H9 (cell line): Measurements from ENCODE around the gene TNIP3. TPM values are rescaled to one million over a fixed set of nuclear protein-coding genes. Genes with fewer than 3 reads are reported as not detected.

Experiments used
- DNase-seq: peaks from one replicate; pipeline ENCODE4 v3.0.0-alpha.2; 2017
- H2AFZ ChIP-seq: one replicate; pipeline ENCODE4 v1.6.1; 2013; ENCODE audit warnings: mild to moderate bottlenecking, low read length, control low read depth, moderate library complexity
- H2AK5ac ChIP-seq: 2 replicates; pipeline ENCODE4 v1.6.1; 2013; ENCODE audit warnings: low read length, control low read depth, mixed read lengths; ENCODE audit not compliant: insufficient read length
- H2BK120ac ChIP-seq: one replicate; pipeline ENCODE4 v1.6.1; 2013; ENCODE audit warnings: low read depth, mild to moderate bottlenecking, low read length, control low read depth, inconsistent platforms; ENCODE audit not compliant: poor library complexity, severe bottlenecking
- H2BK12ac ChIP-seq: 2 replicates; pipeline ENCODE4 v1.6.1; 2013; ENCODE audit warnings: low read length, control low read depth, mixed read lengths, low read depth; ENCODE audit not compliant: insufficient read length
- H2BK15ac ChIP-seq: 2 replicates; pipeline ENCODE4 v1.6.1; 2013; ENCODE audit warnings: low read depth, low read length, control low read depth
- H2BK20ac ChIP-seq: one replicate; pipeline ENCODE4 v1.6.1; 2013; ENCODE audit warnings: low read depth, mild to moderate bottlenecking, low read length, control low read depth, inconsistent platforms; ENCODE audit not compliant: poor library complexity, severe bottlenecking
- H2BK5ac ChIP-seq: 2 replicates; pipeline ENCODE4 v1.6.1; 2013; ENCODE audit warnings: low read length, control low read depth, mixed read lengths; ENCODE audit not compliant: insufficient read length
- H3K14ac ChIP-seq: 2 replicates; pipeline ENCODE4 v1.6.1; 2013; ENCODE audit warnings: low read length, control low read depth; ENCODE audit not compliant: insufficient read depth
- H3K18ac ChIP-seq: 2 replicates; pipeline ENCODE4 v1.6.1; 2013; ENCODE audit warnings: low read depth, mild to moderate bottlenecking, mixed read lengths, low read length, control low read depth; ENCODE audit not compliant: insufficient read length
- H3K23ac ChIP-seq: 2 replicates; pipeline ENCODE4 v1.6.1; 2013; ENCODE audit warnings: low read length, control low read depth, mixed read lengths, low read depth; ENCODE audit not compliant: insufficient read length
- H3K23me2 ChIP-seq: 2 replicates; pipeline ENCODE4 v1.6.1; 2013; ENCODE audit warnings: low read depth, mild to moderate bottlenecking, mixed read lengths, low read length, control low read depth; ENCODE audit not compliant: insufficient read length, poor library complexity, severe bottlenecking
- H3K27ac ChIP-seq: 2 replicates; pipeline ENCODE4 v1.5.1; 2013; ENCODE audit warnings: low read length, control low read depth, mixed read lengths, low read depth; ENCODE audit not compliant: insufficient read length
- H3K27me3 ChIP-seq: 2 replicates; pipeline ENCODE4 v1.6.1; 2013; ENCODE audit warnings: low read length, control low read depth, inconsistent platforms; ENCODE audit not compliant: insufficient read depth
- H3K4ac ChIP-seq: 2 replicates; pipeline ENCODE4 v1.6.1; 2013; ENCODE audit warnings: low read depth, mild to moderate bottlenecking, control low read depth, inconsistent platforms, low read length, moderate library complexity
- H3K4me1 ChIP-seq: 2 replicates; pipeline ENCODE4 v1.6.1; 2013; ENCODE audit warnings: low read length, control low read depth, inconsistent platforms; ENCODE audit not compliant: insufficient read depth
- H3K4me2 ChIP-seq: 2 replicates; pipeline ENCODE4 v1.6.1; 2013; ENCODE audit warnings: low read length, control low read depth, mixed read lengths; ENCODE audit not compliant: insufficient read length, insufficient read depth
- H3K56ac ChIP-seq: 2 replicates; pipeline ENCODE4 v1.6.1; 2013; ENCODE audit warnings: low read depth, mild to moderate bottlenecking, mixed read lengths, low read length, control low read depth; ENCODE audit not compliant: insufficient read length
- H3K79me1 ChIP-seq: 2 replicates; pipeline ENCODE4 v1.6.1; 2013; ENCODE audit warnings: low read depth, mild to moderate bottlenecking, moderate library complexity, low read length, control low read depth, inconsistent platforms; ENCODE audit not compliant: insufficient read depth, poor library complexity, severe bottlenecking
- H3K79me2 ChIP-seq: 2 replicates; pipeline ENCODE4 v1.6.1; 2013; ENCODE audit warnings: low read length, control low read depth, inconsistent platforms; ENCODE audit not compliant: insufficient read depth
- H3K9ac ChIP-seq: 2 replicates; pipeline ENCODE4 v1.6.1; 2013; ENCODE audit warnings: low read length, control low read depth, mixed read lengths; ENCODE audit not compliant: insufficient read length; ENCODE audit errors: extremely low read depth
- H3K9me3 ChIP-seq: one replicate; pipeline ENCODE4 v1.6.1; 2013; ENCODE audit warnings: low read depth, low read length, inconsistent platforms; ENCODE audit not compliant: control insufficient read depth
- H3T11ph ChIP-seq: one replicate; pipeline ENCODE4 v1.6.1; 2013; ENCODE audit warnings: mild to moderate bottlenecking, low read length, control low read depth, inconsistent platforms
- H4K20me1 ChIP-seq: one replicate; pipeline ENCODE4 v1.6.1; 2013; ENCODE audit not compliant: control insufficient read depth, insufficient read length, insufficient read depth
- H4K5ac ChIP-seq: 2 replicates; pipeline ENCODE4 v1.6.1; 2013; ENCODE audit warnings: low read depth, mild to moderate bottlenecking, mixed read lengths, low read length, control low read depth; ENCODE audit not compliant: insufficient read length
- H4K8ac ChIP-seq: replicated peaks from 2 replicates; pipeline ENCODE4 v1.6.1; 2013; ENCODE audit warnings: low read length, control low read depth, mixed read lengths, low read depth; ENCODE audit not compliant: insufficient read length
- H4K91ac ChIP-seq: 2 replicates; pipeline ENCODE4 v1.6.1; 2013; ENCODE audit warnings: low read depth, mild to moderate bottlenecking, moderate library complexity, mixed read lengths, low read length, control low read depth; ENCODE audit not compliant: insufficient read length
- H3K27ac Mint-ChIP-seq, 3 experiments: 2 replicates in 2 of 3; 3 replicates in 1 of 3; pipeline ENCODE4 v1.8.0; 2020 to 2021; ENCODE audit warnings: mixed read lengths in 3 of 3, mild to moderate bottlenecking in 1 of 3, moderate library complexity in 1 of 3
- H3K27me3 Mint-ChIP-seq: 2 replicates; pipeline ENCODE4 v1.8.0; 2021; ENCODE audit warnings: low read depth, mild to moderate bottlenecking, moderate library complexity, mixed read lengths
- H3K36me3 Mint-ChIP-seq, 3 experiments: 2 replicates in 2 of 3; 3 replicates in 1 of 3; pipeline ENCODE4 v1.8.0; 2020 to 2021; ENCODE audit warnings: low read depth in 3 of 3, mixed read lengths in 3 of 3; ENCODE audit not compliant: insufficient read depth in 1 of 3
- H3K4me1 Mint-ChIP-seq, 2 experiments: 2 replicates each; pipeline ENCODE4 v1.8.0; 2020; ENCODE audit warnings: mixed read lengths in 2 of 2
- H3K4me3 Mint-ChIP-seq, 2 experiments: 2 replicates in 1 of 2; 3 replicates in 1 of 2; pipeline ENCODE4 v1.8.0; 2020 to 2021; ENCODE audit warnings: mild to moderate bottlenecking in 2 of 2, mixed read lengths in 2 of 2, moderate library complexity in 1 of 2
- H3K9me3 Mint-ChIP-seq, 2 experiments: 2 replicates in 1 of 2; 3 replicates in 1 of 2; pipeline ENCODE4 v1.8.0; 2020; ENCODE audit warnings: mild to moderate bottlenecking in 2 of 2, mixed read lengths in 2 of 2, moderate library complexity in 1 of 2
- CTCF ChIP-seq: fragments of 200-600 bp; sonication (generic); conservative IDR thresholded peaks from 3 replicates; pipeline ENCODE4 v1.8.0; 2021; ENCODE audit warnings: antibody characterized with exemption, mild to moderate bottlenecking
- WGBS: extraction: QIAGEN DNeasy Blood & Tissue Kit; methylation state at CpG from one replicate; pipeline ENCODE4 v1.1.7; 2013; ENCODE audit warnings: missing lambda C conversion rate, low lambda C conversion rate, mixed read lengths; ENCODE audit not compliant: insufficient read length; ENCODE audit errors: extremely low coverage; 5-methylcytosine and 5-hydroxymethylcytosine counted together
- total RNA-seq: library from RNA; stranded (reverse); gene quantifications from 2 replicates; pipeline ENCODE4 v1.2.1, GENCODE V29; 2021

Gene TNIP3
- total RNA-seq, 1 experiment from 2014 or later = not detected

- H2BK12ac ChIP-seq = no peak overlapping the region
- no peak for TF ChIP-seq CTCF
- H3K79me2 ChIP-seq = no peaks in the 10 kb centered on the region
- no peak overlapping the region for H3K27ac Mint-ChIP-seq
- H2BK120ac ChIP-seq = no peak overlapping the region
- H2BK20ac ChIP-seq = no peak overlapping the region
- peaks cover 2% of the 10 kb centered on the region; the same call in 1 of the 2 replicates for H3K27me3 Mint-ChIP-seq
- H3T11ph ChIP-seq = no peak overlapping the region
- no peak overlapping the region for H3K23ac ChIP-seq
- H3K4me1 Mint-ChIP-seq = no peaks in the 10 kb centered on the region
- H4K5ac ChIP-seq = no peak overlapping the region
- H3K4me1 ChIP-seq = no peaks in the 10 kb centered on the region
- no peak overlapping the region for H3K14ac ChIP-seq
- no peak overlapping the region for H4K91ac ChIP-seq
- peaks cover 3% of the 10 kb centered on the region for H3K23me2 ChIP-seq
- H4K20me1 ChIP-seq = no peaks in the 10 kb centered on the region
- DNase-seq = no peak
- no peaks in the 10 kb centered on the region; the same call in 1 of the 2 replicates for H3K27me3 ChIP-seq
- no peak overlapping the region for H3K4me2 ChIP-seq
- H3K4ac ChIP-seq = no peak overlapping the region
- no peak overlapping the region for H3K4me3 Mint-ChIP-seq
- H3K9me3 Mint-ChIP-seq = no peaks in the 10 kb centered on the region
- H4K8ac ChIP-seq = no peak overlapping the region
- H3K27ac ChIP-seq = no peak overlapping the region
- H2BK15ac ChIP-seq = no peak overlapping the region
- no CpG with 5 or more reads among the region's 1 CpG for WGBS
- H2AFZ ChIP-seq = no peak overlapping the region
- H3K56ac ChIP-seq = no peak overlapping the region
- no peaks in the 10 kb centered on the region; a peak in 1 of 7 replicates for H3K36me3 Mint-ChIP-seq
- no peaks in the 10 kb centered on the region for H3K9me3 ChIP-seq
- H3K79me1 ChIP-seq = no peaks in the 10 kb centered on the region
- no peak overlapping the region for H3K9ac ChIP-seq
- no peak overlapping the region for H3K18ac ChIP-seq
- H2AK5ac ChIP-seq = no peak overlapping the region
- no peak overlapping the region for H2BK5ac ChIP-seq
These were observed 44.4 kb downstream of the TNIP3 start for GRCh38 chr4:121119715-121120114.
